Heart right ventricle (tissue), 16 donors: ENCODE data around the gene H2AZ1. TPM values are rescaled to one million over a fixed set of nuclear protein-coding genes. Genes with fewer than 3 reads are reported as not detected.
"Not testable (repeated sequence)": the region's sequence is repeated elsewhere in the genome, so short reads cannot be mapped to it uniquely, and the experiment has no call there.

Source experiments
- ATAC-seq, 8 donors: fragments of 200-7000 bp; cut with Tn5 transposase; one replicate each; pipeline ENCODE4 v1.9.1; 2020; ENCODE audit warnings: mild to moderate bottlenecking in 8 of 8, moderate library complexity in 8 of 8, moderate number of reproducible peaks in 1 of 8
- DNase-seq, 2 donors: peaks; one replicate each; pipeline ENCODE4 v3.0.0-alpha.2; 2020
- H3K27ac ChIP-seq, 10 donors: fragments of 200-600 bp; sonication (generic) in 2 of 10; one replicate each; pipeline versions ENCODE4 v1.5.0 to v1.8.0; 2020 to 2022; ENCODE audit warnings: mild to moderate bottlenecking in 3 of 10
- H3K27me3 ChIP-seq, 7 donors: fragments of 200-600 bp; one replicate each; pipeline ENCODE4 v1.8.0; 2021 to 2022; ENCODE audit warnings: mild to moderate bottlenecking in 2 of 7
- H3K36me3 ChIP-seq, 9 donors: fragments of 200-600 bp; sonication (generic) in 1 of 9; one replicate each; pipeline versions ENCODE4 v1.5.0 to v1.8.0; 2020 to 2022; ENCODE audit warnings: mild to moderate bottlenecking in 2 of 9
- H3K4me1 ChIP-seq, 9 donors: fragments of 200-600 bp; sonication (generic) in 1 of 9; one replicate each; pipeline versions ENCODE4 v1.5.0 to v1.8.0; 2020 to 2022; ENCODE audit warnings: mild to moderate bottlenecking in 4 of 9
- H3K4me3 ChIP-seq, 10 donors: fragments of 200-600 bp; sonication (generic) in 2 of 10; one replicate each; pipeline versions ENCODE4 v1.5.0 to v1.8.0; 2020 to 2022; ENCODE audit warnings: mild to moderate bottlenecking in 7 of 10, moderate library complexity in 2 of 10
- H3K9me3 ChIP-seq, 11 donors: fragments of 200-600 bp in 10 of 11; sonication (generic) in 2 of 11; one replicate each; pipeline versions ENCODE4 v1.5.0 to v1.8.0; 2013 to 2022; ENCODE audit warnings: mild to moderate bottlenecking in 2 of 11, control low read depth in 1 of 11, moderate library complexity in 1 of 11
- WGBS, 2 donors: extraction: QIAGEN DNeasy Blood & Tissue Kit; methylation state at CpG; one replicate each; pipeline ENCODE4 v1.1.7; 2013; ENCODE audit warnings: inconsistent platforms in 1 of 2; 5-methylcytosine and 5-hydroxymethylcytosine counted together
- intact Hi-C, 10 donors: fragments of 100-400 bp; cut with DNase I; formaldehyde crosslinking; loops; one replicate each; pipeline versions ENCODE4 v1.11.1 to v1.14.2; 2022
- polyA plus RNA-seq, 2 donors: library from polyadenylated mRNA; stranded (reverse); fragments of 200-250 nt; gene quantifications; one replicate each; pipeline ENCODE4 v1.2.3, GENCODE V29; 2013
- total RNA-seq, 10 donors: library from RNA; stranded (reverse); fragmentation: NEBNext Ultra II Directional in 3 of 10; extraction: Animal tissue kit (Norgen Biotek cat#: 25700) in 3 of 10; gene quantifications; one replicate each; pipeline versions ENCODE4 v1.2.1 to v1.2.4, GENCODE V29; 2021 to 2023
- TF ChIP-seq, protein P1 (sequence below), 9 donors: fragments of 200-600 bp; sonication (generic) in 2 of 9; IDR thresholded peaks; one replicate each; pipeline versions ENCODE4 v1.5.0 to v1.8.0; 2021 to 2022; ENCODE audit warnings: antibody characterized with exemption in 9 of 9, mild to moderate bottlenecking in 5 of 9, moderate library complexity in 1 of 9
- donor health status: Arrhythmogenic right ventricular cardiomyopathy.
- donor health status: ischemic (EF 13 %, LVEDD 7.1; RV severe dilation, severe dysfunction).
- donor health status: healthy with polysubstance abuse.
- donor health status: DM: no; HTN: yes; CAD: no.
- donor health status: DM: no; HTN: no; CAD: no.
- donor health status: ischemic (EF 25% LVEDD 6.9; RV normal size, moderate dysfunction).
- donor health status: ischemic (EF 25% LVEDD 5.7; RV mildly dilated, moderate dysfunction).
- donor health status: healthy.
- donor health status: DM: yes; HTN: yes; CAD: no.
- donor health status: Ischemic cardiomyopathy.
- donor health status: ischemic (EF 35%, LVEDD 5.7; RV mildly dilated, moderate dysfunction).
- donor health status: nonischemic (EF 11% LVEDD 7.7; RV severe dilation, severe dysfunction).
- donor health status: DM: yes; HTN: yes; CAD: no.
- donor health status: PGD.
- donor health status: ischemic (EF 29% LVEDD 5.4; RV normal size, mild dysfunction).
- donor health status: nonischemic (EF 23%, LVEDD 6.1; RV moderate dilation, normal function).

H2AZ1 gene
- total and polyA plus RNA-seq, 12 donors, result 34.8 to 211 (median 49.4) TPM

DNA sequence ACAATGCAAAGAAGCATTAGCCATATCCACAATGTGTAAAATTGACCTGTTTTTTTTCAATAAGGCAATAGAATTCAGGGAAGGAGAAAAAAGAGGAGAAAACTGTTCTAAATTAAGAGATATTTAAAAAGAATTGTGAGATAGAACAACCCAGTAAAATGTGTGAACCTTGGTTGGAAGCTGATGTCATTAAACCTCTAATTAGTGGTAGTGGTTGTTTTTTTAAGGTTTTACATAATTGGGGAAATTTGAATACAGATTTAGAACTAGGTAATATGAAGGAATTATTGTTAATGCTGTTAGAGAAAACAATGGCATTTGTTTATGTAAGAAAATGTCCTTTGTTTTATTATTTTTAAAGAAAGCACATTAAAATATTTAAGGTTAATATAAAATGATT lies 15.1 kb upstream of the H2AZ1 start:
- ATAC-seq, result no peak
- Histone ChIP-seq H3K36me3 (no peaks in the 10 kb centered on the region), H3K9me3 (no peaks in the 10 kb centered on the region), H3K27me3 (peaks cover 0 to 4% (median 0%) of the 10 kb centered on the region in 7 donors), H3K4me3 (no peak overlapping the region), H3K27ac (no peak overlapping the region), H3K4me1 (no peaks in the 10 kb centered on the region)
- TF ChIP-seq, protein P1, sequence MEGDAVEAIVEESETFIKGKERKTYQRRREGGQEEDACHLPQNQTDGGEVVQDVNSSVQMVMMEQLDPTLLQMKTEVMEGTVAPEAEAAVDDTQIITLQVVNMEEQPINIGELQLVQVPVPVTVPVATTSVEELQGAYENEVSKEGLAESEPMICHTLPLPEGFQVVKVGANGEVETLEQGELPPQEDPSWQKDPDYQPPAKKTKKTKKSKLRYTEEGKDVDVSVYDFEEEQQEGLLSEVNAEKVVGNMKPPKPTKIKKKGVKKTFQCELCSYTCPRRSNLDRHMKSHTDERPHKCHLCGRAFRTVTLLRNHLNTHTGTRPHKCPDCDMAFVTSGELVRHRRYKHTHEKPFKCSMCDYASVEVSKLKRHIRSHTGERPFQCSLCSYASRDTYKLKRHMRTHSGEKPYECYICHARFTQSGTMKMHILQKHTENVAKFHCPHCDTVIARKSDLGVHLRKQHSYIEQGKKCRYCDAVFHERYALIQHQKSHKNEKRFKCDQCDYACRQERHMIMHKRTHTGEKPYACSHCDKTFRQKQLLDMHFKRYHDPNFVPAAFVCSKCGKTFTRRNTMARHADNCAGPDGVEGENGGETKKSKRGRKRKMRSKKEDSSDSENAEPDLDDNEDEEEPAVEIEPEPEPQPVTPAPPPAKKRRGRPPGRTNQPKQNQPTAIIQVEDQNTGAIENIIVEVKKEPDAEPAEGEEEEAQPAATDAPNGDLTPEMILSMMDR (IDR thresholded peaks at IDR 0.05), result no peak
- no peak for DNase-seq
- intact Hi-C loops, result no loop called here

DNA sequence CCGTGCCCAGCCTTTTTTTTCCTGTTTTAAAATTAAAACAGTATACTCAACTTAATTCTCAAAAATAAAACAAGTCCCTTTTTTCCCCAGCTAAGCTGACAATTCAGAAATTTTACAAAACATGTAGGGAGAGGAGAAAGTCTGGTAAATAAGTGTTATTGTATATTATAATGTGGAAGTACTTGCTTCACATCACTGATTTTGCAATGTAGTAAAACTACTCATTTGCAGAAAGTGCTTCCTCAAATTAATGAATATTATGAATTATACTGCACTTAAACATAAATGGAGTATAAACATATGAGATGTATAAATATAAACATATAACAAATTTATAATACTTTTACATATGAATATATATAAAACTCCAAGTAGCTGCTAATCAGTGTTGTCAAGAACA lies 11.6 kb upstream of the H2AZ1 start:
- ATAC-seq, result no peak
- intact Hi-C loops, result no loop called here

DNA sequence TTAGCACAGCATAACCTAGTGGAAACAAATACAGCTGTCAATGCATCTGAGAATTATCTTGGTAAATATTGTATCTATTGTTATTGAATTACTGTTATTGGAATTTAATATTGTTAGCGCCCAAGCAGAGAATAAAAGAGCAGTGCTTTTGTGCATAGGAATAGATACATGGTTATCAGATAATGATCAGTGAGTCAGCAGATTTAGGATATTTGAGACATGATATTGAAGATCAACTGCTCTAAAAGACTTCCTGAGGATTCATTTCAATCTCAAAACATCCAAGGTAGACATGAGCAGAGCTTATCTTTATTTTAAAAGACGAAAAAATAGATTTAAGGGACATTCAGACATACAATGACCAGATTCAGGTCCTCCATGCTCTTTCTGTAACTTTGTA lies 10.6 kb upstream of the H2AZ1 start:
- intact Hi-C loops, result no loop called here
- DNase-seq, result no peak
- WGBS, 2 donors, result 85 to 90% methylated on average over 2 of the region's 2 CpGs
- Histone ChIP-seq H3K27ac (no peak overlapping the region), H3K4me3 (no peak overlapping the region), H3K9me3 (peaks cover 0 to 3% (median 0%) of the 10 kb centered on the region in 11 donors), H3K4me1 (no peaks in the 10 kb centered on the region), H3K27me3 (peaks cover 0 to 4% (median 0%) of the 10 kb centered on the region in 7 donors), H3K36me3 (no peaks in the 10 kb centered on the region)
- TF ChIP-seq, protein P1 (IDR thresholded peaks at IDR 0.05), result no peak
- no peak for ATAC-seq

More for the DNA sequence above, 11.6 kb upstream of the H2AZ1 start:
- H3K27me3 ChIP-seq, result peaks cover 0 to 4% (median 0%) of the 10 kb centered on the region in 7 donors
- H3K9me3 ChIP-seq, result peaks cover 0 to 3% (median 0%) of the 10 kb centered on the region in 11 donors
- DNase-seq, result no peak
- WGBS, 2 donors, result 100% methylated on average over 1 of the region's 1 CpG
- no peaks in the 10 kb centered on the region for H3K4me1 ChIP-seq
- TF ChIP-seq, protein P1 (IDR thresholded peaks at IDR 0.05), result no peak
- no peak overlapping the region for H3K27ac ChIP-seq
- no peak overlapping the region for H3K4me3 ChIP-seq
- no peaks in the 10 kb centered on the region for H3K36me3 ChIP-seq

DNA sequence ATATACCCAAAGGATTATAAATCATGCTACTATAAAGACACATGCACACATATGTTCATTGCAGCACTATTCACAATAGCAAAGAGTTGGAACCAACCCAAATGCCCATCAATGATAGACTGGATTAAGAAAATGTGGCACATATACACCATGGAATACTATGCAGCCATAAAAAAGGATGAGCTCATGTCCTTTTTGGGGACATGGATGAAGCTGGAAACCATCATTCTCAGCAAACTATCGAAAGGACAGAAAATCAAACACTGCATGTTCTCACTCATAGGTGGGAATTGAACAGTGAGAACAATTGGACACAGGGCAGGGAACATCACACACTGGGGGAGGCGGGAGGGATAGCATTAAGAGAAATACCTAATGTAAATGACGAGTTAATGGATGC lies 8.1 kb upstream of the H2AZ1 start:
- H3K27me3 ChIP-seq, DNase-seq, H3K27ac ChIP-seq, H3K9me3 ChIP-seq, ATAC-seq, H3K4me1 ChIP-seq, H3K4me3 ChIP-seq, H3K36me3 ChIP-seq: not testable (repeated sequence)
- 93% methylated on average over 3 of the region's 3 CpGs for WGBS, 2 donors
- intact Hi-C loops, result loop anchor here in 1 of 10 donors (5.0 kb wide), 1 partner anchor 391 kb away; no protein-coding TSS in a partner anchor

DNA sequence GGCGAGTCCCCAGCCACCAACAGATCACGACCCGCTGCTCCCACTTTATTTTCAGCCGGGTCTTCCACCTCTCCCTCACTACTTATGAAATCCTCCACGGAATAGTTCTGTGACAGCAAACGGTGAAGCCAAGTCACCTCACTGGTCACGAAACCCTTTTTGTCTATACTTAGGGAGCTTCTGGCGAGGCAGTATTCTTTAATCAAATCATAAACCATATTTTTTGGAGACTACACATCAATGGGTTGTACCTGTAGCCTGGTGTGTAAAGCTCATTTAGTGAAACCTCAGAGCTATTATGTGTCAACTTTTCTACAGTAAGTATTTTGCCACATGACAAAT lies 809 bp upstream of the H2AZ1 start:
- Histone ChIP-seq H3K27ac (peak overlapping the region; percentile 65 to 96 (median 88)), H3K4me3 (peak overlapping the region; percentile 67 to 95 (median 80)), H3K9me3 (no peaks in the 10 kb centered on the region), H3K36me3 (peaks cover 0 to 12% (median 0%) of the 10 kb centered on the region in 9 donors), H3K27me3 (no peaks in the 10 kb centered on the region), H3K4me1 (peaks cover 3 to 38% (median 30%) of the 10 kb centered on the region in 9 donors)
- DNase-seq, result no peak
- intact Hi-C loops, result loop anchor here in 3 of 10 donors (2.0 to 5.0 kb wide), 2 partner anchors 388 to 389 kb away; partner anchors contain the start of gene TRMT10A (in 2 of the 3)
- 0% methylated on average over 8 of the region's 8 CpGs for WGBS, 2 donors
- TF ChIP-seq, protein P1 (IDR thresholded peaks at IDR 0.05), result no peak
- no peak for ATAC-seq
